ENCODE data around the gene CELF3.

DNA sequence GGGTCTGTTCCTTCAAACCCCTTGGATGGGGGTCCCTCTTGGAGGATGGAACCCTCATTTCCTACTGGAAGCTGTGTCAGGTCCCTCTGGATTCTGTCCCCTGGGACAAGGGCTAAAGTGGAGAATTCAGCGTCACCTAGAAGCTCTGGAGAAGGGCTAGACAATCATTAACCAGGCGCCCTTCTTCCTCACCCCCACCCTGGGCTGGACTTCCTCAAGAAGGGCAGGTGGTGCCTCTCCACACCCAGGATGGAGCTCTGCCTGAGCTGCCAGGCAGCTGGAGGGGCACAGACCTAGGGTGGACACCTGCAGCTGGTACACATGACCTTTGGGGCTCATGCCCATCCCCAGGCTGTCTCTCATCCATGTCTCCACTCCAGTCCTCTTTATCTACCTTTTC is 3.6 kb downstream of the CELF3 start:
- TF ChIP-seq GATA2 (IDR thresholded peaks at IDR 0.05; ENCODE audit: low read depth, low read length): no peak
- no peak for TF ChIP-seq GATA3 (IDR thresholded peaks at IDR 0.05; ENCODE audit: low read depth, low read length)
